ENCODE data around the gene FRAS1. TPM values are rescaled to one million over a fixed set of nuclear protein-coding genes. Genes with fewer than 3 reads are reported as not detected.

The FRAS1 gene
- total RNA-seq, 1 donor from 2014 or later: 163 TPM

DNA sequence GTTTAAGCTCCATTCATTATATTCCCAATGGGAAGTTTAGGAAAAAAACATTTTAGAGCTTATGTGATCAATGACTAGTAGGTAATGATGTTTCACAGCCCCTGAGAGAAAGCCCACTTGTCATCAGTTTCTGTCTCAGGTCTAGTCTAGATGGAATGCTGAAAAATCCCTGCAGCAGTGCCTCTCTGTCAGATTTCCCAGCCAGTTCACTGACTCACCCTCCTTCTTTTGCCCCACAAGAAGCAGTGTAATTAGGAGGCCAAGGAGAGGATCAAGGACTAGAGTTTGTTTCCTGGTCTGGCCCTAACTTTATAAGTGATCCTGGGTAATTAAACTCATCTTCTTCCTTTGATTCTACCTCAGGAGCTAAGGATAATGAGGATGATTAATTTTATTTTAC, 375.8 kb downstream of the FRAS1 start:
- Mint-ChIP-seq H3K27ac (no peak overlapping the region), H3K27me3 (no peaks in the 10 kb centered on the region), H3K4me3 (ENCODE audit: low read depth) (no peak overlapping the region), H3K36me3 (ENCODE audit: insufficient read depth) (peaks cover 18% of the 10 kb centered on the region), H3K4me1 (ENCODE audit: low read depth) (peaks cover 4% of the 10 kb centered on the region), H3K9me3 (ENCODE audit: low read depth) (no peaks in the 10 kb centered on the region)
- TF ChIP-seq, protein P1, sequence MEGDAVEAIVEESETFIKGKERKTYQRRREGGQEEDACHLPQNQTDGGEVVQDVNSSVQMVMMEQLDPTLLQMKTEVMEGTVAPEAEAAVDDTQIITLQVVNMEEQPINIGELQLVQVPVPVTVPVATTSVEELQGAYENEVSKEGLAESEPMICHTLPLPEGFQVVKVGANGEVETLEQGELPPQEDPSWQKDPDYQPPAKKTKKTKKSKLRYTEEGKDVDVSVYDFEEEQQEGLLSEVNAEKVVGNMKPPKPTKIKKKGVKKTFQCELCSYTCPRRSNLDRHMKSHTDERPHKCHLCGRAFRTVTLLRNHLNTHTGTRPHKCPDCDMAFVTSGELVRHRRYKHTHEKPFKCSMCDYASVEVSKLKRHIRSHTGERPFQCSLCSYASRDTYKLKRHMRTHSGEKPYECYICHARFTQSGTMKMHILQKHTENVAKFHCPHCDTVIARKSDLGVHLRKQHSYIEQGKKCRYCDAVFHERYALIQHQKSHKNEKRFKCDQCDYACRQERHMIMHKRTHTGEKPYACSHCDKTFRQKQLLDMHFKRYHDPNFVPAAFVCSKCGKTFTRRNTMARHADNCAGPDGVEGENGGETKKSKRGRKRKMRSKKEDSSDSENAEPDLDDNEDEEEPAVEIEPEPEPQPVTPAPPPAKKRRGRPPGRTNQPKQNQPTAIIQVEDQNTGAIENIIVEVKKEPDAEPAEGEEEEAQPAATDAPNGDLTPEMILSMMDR (IDR thresholded peaks at IDR 0.05; ENCODE audit: unreplicated experiment): no peak
- no peak for DNase-seq (ENCODE audit: low spot score, unreplicated experiment)

DNA sequence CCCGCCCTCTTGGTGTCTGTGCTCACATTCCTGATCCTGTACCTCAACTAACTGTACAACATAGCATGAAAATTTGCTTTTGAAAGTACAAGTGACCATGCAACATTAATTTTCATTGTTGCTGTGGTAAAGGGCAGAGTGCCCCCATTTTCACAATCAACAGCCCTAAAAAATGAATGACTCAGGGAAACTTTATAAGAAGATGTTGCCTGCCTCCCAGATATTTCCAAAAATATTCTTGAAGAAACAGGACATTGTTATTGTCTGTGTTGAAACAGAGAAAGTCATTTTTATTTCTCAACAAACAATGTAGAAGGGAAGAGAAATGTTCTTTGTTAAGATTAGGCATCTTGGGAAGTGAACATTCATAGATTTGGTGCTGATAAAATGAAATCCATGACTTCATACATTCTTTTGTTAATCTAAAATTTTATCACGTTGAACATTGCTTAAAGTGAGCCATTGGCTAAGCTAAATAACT, 380.5 kb downstream of the FRAS1 start:
- peak overlapping the region; percentile 31 for H3K27ac Mint-ChIP-seq
- TF ChIP-seq, protein P1 (IDR thresholded peaks at IDR 0.05; ENCODE audit: unreplicated experiment): no peak
- no peak overlapping the region for H3K4me3 Mint-ChIP-seq (ENCODE audit: low read depth)
- no peaks in the 10 kb centered on the region for H3K9me3 Mint-ChIP-seq (ENCODE audit: low read depth)
- peaks cover 24% of the 10 kb centered on the region for H3K36me3 Mint-ChIP-seq (ENCODE audit: insufficient read depth)
- H3K4me1 Mint-ChIP-seq (ENCODE audit: low read depth): peaks cover 13% of the 10 kb centered on the region
- no peaks in the 10 kb centered on the region for H3K27me3 Mint-ChIP-seq
- DNase-seq (ENCODE audit: low spot score, unreplicated experiment): no peak

DNA sequence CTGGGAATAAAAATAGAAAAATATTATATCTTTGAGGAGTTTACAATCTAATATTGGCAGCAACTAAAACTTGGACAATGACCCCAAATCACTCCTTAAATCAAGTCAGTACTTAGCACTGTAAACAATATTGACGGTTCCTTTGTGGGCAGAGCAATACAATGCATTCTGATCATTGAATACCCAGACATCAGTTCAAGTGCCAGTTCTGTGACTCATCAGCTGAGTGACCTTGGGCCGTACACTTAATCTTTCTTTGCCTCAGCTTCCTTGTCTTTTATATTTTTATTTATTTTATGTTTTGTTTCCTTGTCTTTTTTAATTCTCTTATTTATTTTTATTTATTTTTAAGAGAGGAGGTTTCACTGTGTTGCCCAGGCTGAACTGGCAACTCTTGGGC, 382.2 kb downstream of the FRAS1 start:
- DNase-seq (ENCODE audit: low spot score, unreplicated experiment): no peak
- H3K4me1 Mint-ChIP-seq (ENCODE audit: low read depth): peaks cover 13% of the 10 kb centered on the region
- H3K27me3 Mint-ChIP-seq: no peaks in the 10 kb centered on the region
- TF ChIP-seq, protein P1 (IDR thresholded peaks at IDR 0.05; ENCODE audit: unreplicated experiment): no peak
- peaks cover 24% of the 10 kb centered on the region for H3K36me3 Mint-ChIP-seq (ENCODE audit: insufficient read depth)
- H3K27ac Mint-ChIP-seq: no peak overlapping the region
- no peaks in the 10 kb centered on the region for H3K9me3 Mint-ChIP-seq (ENCODE audit: low read depth)
- no peak overlapping the region for H3K4me3 Mint-ChIP-seq (ENCODE audit: low read depth)

DNA sequence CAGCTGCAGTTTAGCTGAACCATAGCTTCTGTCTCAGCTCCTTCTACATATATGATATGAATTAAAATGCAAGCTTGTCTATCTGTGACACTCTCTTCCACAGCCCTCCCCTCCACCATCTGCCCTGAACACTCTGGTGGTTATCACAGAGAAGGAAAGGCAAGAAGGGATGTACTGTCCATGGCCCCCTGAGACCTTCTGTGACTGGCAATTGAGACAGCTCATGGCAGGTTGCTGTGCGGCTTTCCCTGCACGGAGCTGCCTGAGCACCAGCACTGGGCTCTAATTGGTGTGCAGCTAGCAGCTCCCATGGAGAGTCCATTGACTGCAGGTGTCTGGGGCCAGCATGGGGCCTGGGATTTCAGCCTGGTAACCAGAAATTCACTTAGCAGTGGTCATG, 384.6 kb downstream of the FRAS1 start:
- Mint-ChIP-seq H3K9me3 (ENCODE audit: low read depth) (no peaks in the 10 kb centered on the region), H3K4me1 (ENCODE audit: low read depth) (peaks cover 13% of the 10 kb centered on the region), H3K36me3 (ENCODE audit: insufficient read depth) (peaks cover 27% of the 10 kb centered on the region), H3K27me3 (no peaks in the 10 kb centered on the region), H3K4me3 (ENCODE audit: low read depth) (no peak overlapping the region), H3K27ac (peak overlapping the region; percentile 26)
- TF ChIP-seq, protein P1 (IDR thresholded peaks at IDR 0.05; ENCODE audit: unreplicated experiment): no peak
- no peak for DNase-seq (ENCODE audit: low spot score, unreplicated experiment)

DNA sequence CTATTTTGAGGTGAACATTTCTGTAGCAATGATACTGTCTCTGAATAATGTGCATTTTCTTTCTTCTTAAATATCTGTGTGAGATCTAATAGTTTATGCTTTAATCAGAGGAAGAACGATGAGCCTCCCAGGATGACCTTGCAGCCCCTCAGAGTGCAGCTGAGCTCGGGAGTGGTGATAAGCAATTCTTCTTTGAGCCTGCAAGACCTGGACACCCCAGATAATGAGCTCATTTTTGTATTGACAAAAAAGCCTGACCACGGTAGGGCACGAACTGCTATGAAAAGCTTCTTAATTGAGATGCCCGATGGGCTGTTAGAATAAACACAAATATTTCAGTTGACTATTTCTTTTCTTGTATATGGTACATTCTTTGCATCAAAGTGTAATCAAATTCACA, 389.5 kb downstream of the FRAS1 start:
- DNase-seq (ENCODE audit: low spot score, unreplicated experiment): no peak
- no peaks in the 10 kb centered on the region for H3K4me1 Mint-ChIP-seq (ENCODE audit: low read depth)
- H3K9me3 Mint-ChIP-seq (ENCODE audit: low read depth): no peaks in the 10 kb centered on the region
- H3K27me3 Mint-ChIP-seq: no peaks in the 10 kb centered on the region
- H3K27ac Mint-ChIP-seq: no peak overlapping the region
- H3K36me3 Mint-ChIP-seq (ENCODE audit: insufficient read depth): peaks cover 31% of the 10 kb centered on the region
- TF ChIP-seq, protein P1 (IDR thresholded peaks at IDR 0.05; ENCODE audit: unreplicated experiment): no peak
- H3K4me3 Mint-ChIP-seq (ENCODE audit: low read depth): no peak overlapping the region

Measured in progenitor cell of endocrine pancreas (in vitro differentiated cells).